HG03039 (cell line): ENCODE results near the gene SYPL1.
A peak's percentile ranks its signal among the peaks of the same experiment; 100 is the strongest.
"Not testable (repeated sequence)": the region's sequence is repeated elsewhere in the genome, so short reads cannot be mapped to it uniquely, and the experiment has no call there.

Experiments
- ATAC-seq: cut with Tn5 transposase; IDR thresholded peaks from one replicate; pipeline ENCODE4 v1.9.1; 2021; ENCODE audit warnings: mild to moderate bottlenecking, moderate library complexity; ENCODE audit not compliant: unreplicated experiment

SYPL1 gene

DNA sequence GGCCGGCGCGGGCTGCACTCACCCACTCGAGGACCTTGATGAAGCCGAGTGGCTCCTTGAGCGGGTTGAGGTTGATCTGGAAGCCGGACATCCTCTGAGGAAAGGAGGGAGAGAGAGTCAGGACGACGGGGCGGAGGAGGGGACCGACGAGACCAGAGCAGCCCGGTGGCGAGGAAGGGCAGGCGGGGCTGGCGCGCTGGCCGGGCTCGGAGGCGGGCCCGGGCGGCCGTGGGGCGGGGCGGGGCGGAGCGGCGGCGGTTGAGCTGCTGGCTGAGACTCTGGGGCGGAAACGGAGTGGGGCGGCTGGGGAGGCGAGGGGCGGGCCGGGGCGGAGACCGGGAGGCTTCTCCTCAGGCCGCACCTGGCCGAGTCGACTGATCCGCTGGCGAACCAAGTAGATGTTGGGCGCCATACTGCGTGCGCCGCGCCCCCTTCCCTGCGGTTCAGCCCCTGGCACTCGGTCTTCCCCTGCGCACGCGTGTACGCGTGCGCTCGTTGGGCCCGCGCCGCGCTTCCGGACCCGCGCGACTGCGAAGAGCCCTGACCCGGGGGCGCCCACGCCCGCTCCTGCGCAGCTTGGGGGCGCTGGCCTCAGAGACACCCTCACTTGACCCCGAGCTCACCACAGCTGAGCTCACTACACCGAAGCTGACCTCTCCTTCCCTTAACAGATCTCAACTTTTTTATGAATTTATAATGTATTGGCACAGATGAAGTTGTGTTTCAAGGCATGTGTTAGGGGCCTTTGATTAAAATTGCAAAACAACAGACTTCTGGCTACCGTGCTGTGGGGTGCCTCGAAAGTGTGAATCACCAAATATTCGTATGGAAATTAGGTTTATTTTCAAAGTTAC is at the start of gene SYPL1:
Gene SYPL1 (minus strand): TSS at position 195 of the 854 bp plus-strand sequence. CDS start 104 bp downstream, at position 91.
- ATAC-seq = peak; percentile 80

GRCh38 chr7:106155027-106155426 is 42.9 kb upstream of the SYPL1 start:
- no peak for ATAC-seq

GRCh38 chr7:106153891-106154449 is 41.9 kb upstream of the SYPL1 start:
- no peak for ATAC-seq

DNA sequence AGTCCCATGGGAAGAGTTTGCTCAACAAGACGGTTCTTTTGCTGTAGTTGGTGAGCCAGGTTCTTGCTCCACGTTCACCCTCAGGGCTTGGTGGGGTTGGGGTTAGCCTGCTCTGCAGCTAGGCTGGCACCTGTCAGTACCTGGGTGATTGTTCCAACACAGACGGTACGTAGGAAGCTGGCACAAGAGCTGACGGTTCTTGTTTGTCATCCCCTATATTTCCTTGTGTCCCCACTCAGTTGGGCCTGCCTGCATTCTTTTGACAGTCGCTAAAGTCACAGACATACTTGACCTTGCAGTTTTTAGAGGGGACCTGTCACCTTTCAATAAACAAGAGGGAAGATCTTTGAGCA is 40.2 kb upstream of the SYPL1 start:
- ATAC-seq = no peak

GRCh38 chr7:106151459-106152312 is 39.6 kb upstream of the SYPL1 start:
- ATAC-seq = no peak

DNA sequence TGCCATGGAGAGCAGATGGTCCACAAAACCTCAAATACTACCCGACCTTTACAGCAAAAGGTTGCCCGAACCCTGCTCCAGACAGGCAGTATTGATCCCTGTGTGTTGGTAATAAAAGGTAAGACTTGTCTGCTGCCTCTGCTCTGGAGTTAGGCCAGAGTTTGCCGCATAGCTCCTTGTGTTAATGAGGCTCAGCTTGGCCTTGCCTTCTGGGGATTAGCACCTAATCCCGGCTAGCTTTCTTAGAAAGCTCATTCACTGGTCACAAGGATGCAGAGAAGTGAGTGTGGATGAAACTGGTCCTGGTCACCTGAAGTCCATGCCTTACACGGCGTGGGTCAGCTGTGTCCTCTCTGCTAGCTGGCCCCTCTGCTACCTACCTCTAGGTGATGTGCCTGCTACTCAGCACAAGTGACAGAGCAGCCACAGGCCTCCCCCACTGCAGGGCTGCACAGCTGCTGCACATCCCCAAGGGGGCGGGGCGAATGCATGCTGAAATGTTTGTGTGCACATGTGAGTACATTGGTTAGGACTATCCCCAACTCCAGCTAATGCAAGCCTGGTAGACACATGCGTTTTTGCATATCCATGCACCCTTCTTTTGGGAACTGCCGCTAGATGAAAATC is 31.7 kb upstream of the SYPL1 start:
- no peak for ATAC-seq

- no peak for ATAC-seq
Observed at GRCh38 chr7:106142136-106142535, 30.0 kb upstream of the SYPL1 start.

GRCh38 chr7:106140406-106141173 is 28.5 kb upstream of the SYPL1 start:
- no peak for ATAC-seq

- ATAC-seq = no peak
Observed at GRCh38 chr7:106139265-106140251, 27.4 kb upstream of the SYPL1 start.

DNA sequence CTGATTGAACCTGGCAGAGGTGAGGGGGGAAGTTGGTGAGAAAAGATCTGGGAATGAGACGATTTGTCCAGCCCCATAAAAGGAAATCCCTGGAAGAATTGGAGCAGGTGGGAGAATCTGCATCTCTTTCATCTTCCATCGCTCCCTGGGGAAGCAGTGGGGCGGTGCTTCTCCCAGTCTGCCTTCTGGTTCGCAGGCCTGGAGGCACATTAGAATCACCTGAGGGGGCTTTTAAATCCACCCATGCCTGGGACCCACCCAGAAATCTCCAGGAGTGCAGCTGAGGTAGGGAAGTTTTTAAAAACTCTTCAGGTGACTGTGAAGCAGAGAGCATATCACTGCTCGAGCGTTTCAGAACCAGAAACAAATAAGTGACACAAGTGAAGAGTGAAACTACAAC is 26.7 kb upstream of the SYPL1 start:
- no peak for ATAC-seq

DNA sequence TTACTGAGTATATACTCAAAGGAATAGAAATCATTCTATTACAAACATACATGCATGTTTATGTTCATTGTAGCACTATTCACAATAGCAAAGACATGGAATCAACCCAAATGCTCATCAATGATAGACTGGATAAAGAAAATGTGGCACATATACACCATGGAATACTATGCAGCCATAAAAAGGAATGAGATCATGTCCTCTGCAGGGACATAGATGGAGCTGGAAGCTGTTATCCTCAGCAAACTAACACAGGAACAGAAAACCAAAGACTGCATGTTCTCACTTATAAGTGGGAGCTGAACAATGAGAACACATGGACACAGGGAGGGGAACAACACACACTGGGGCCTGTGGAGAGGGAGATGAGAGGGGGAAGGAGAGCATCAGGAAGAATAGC is 26.1 kb upstream of the SYPL1 start:
- not testable (repeated sequence) for ATAC-seq

- ATAC-seq = no peak
Observed at GRCh38 chr7:106134241-106134640, 22.1 kb upstream of the SYPL1 start.

DNA sequence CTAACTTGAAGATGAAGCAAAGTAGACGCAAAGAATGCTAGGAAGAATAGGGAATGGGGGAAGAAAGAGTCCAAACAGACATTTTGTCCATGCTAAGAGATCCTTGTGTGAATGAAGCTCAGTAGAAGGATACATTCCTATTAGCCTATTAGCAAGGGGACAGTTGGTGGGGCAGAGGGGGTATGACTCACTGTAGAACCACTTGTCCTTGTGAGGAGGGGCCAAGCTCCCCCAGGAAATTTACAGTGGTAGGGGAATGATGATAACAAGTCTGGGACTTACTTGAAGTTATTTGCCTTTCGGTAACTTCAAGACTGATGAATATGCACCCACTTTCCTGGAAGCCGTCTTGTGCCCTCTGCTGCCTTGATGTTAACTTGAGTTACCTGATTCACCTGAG is 17.2 kb upstream of the SYPL1 start:
- no peak for ATAC-seq

GRCh38 chr7:106128836-106129235 is 16.7 kb upstream of the SYPL1 start:
- ATAC-seq = no peak

GRCh38 chr7:106127984-106128780 is 16.1 kb upstream of the SYPL1 start:
- ATAC-seq = no peak

DNA sequence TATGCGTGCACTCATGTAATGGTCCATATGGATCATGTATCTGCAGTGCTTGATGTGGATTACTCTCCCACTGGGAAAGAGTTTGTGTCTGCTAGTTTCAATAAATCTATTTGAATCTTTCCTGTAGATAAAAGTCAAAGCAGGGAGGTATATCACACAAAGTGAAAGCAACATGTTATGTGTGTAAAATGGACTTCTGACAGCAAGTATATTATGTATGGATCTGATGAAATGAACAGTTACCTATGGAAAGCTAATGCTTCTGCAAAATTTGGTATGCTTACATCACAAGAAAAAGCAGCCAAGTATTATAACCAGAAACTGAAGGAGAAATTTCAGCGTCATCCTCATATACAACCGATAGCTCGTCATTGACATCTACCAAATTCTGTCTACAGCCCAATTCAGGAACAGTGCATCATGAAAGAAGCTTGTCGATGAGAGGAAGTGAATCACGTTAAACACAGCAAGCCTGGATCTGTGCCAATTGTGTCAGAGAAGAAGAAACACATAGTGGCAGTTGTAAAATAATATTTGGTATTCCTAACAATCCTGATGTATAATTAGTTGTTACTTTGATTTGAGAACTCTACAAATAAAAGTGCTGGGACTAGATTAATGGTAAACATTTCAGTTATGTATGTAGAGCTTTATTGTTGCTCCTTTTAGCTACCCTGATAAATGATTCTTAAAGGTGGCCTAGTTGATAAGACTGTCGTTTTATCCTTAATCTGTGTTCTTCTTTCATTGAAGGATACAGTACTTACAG is 14.2 kb upstream of the SYPL1 start:
- ATAC-seq = no peak

GRCh38 chr7:106125417-106125816 is 13.3 kb upstream of the SYPL1 start:
- no peak for ATAC-seq

DNA sequence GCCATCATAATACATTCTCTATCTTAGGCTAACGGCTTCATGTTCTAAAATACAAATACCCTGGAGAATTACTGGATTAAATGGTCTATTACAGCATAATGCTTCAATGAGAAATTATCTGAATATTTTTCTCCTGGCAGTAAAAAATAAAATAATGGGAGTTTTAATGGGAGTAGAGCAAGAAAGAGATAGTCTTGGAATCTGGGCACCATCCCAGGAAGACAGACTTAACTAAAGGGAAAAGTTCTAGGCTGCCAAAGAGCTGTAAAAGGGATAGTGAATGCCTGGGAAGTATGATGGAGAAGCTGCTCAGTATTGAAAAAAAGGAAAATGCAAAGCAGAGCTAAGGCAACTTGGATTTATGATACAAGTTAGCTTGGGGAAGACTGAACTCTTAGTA is 12.1 kb upstream of the SYPL1 start:
- ATAC-seq = no peak
